Measurements from ENCODE around the gene EIF2AK2. TPM values are rescaled to one million over a fixed set of nuclear protein-coding genes. Genes with fewer than 3 reads are reported as not detected.

Gene EIF2AK2
- total and polyA plus RNA-seq, 10 of the 15 experiments (the other 5 are each of a cell fraction or from before 2014, with no cell fraction given): 16.2 to 81.4 (median 63.3) TPM

GRCh38 chr2:37105150-37105549 is 51.6 kb downstream of the EIF2AK2 start (continued):
- TF ChIP-seq BACH1 (IDR thresholded peaks at IDR 0.05; ENCODE audit: borderline replicate concordance) (no peak), FOS (IDR thresholded peaks at IDR 0.05; ENCODE audit: borderline replicate concordance, extremely low read depth, insufficient read length) (no peak), IKZF2 (IDR thresholded peaks at IDR 0.05) (no peak), CHD4 (IDR thresholded peaks at IDR 0.05) (no peak), NBN (IDR thresholded peaks at IDR 0.05) (no peak)

- ChIA-PET SMC1A (ENCODE audit: uncharacterized antibody, unreplicated experiment) (no interaction called here), POLR2A (interaction anchor here (1.0 kb wide), 1 partner anchor 137 kb away, joined by 4 read pairs; no protein-coding TSS in a partner anchor), RAD21 (ENCODE audit: unreplicated experiment) (no interaction called here), CTCF (no interaction called here)
- Histone ChIP-seq H3K4me1 (ENCODE audit: control insufficient read depth, insufficient read depth, low read length) (no peaks in the 10 kb centered on the region), H3K79me2 (ENCODE audit: control insufficient read depth, insufficient read depth, low read length) (no peaks in the 10 kb centered on the region), H3K9ac (ENCODE audit: control insufficient read depth, insufficient read depth, low read length) (no peak overlapping the region), H3K4me3 (no peak overlapping the region), H3K27ac (ENCODE audit: control insufficient read depth, insufficient read depth) (no peak overlapping the region), H3K4me2 (ENCODE audit: control insufficient read depth, insufficient read depth) (no peak overlapping the region), H3K36me3 (ENCODE audit: control insufficient read depth in 2 of 2, insufficient read depth in 2 of 2, low read length in 1 of 2) (peaks cover 4 to 34% of the 10 kb centered on the region in 2 experiments), H4K20me1 (ENCODE audit: control insufficient read depth, insufficient read depth) (no peaks in the 10 kb centered on the region), H2AFZ (ENCODE audit: control insufficient read depth, low read depth, low read length) (no peak overlapping the region), H3K27me3 (replicated peaks in 1 of 2; ENCODE audit: control insufficient read depth in 2 of 2, insufficient read depth in 2 of 2, low read length in 1 of 2) (no peaks in the 10 kb centered on the region), H3K9me3 (replicated peaks; ENCODE audit: control insufficient read depth, insufficient read depth, low read length) (no peaks in the 10 kb centered on the region)
- DNase-seq (ENCODE audit: low read depth, low spot score) (no peak), ATAC-seq (no peak), FAIRE-seq (no peak)
- intact Hi-C loops (cut with micrococcal nuclease; ENCODE audit: unreplicated experiment): no loop called here
- 80% methylated on average over 2 of the region's 2 CpGs for WGBS (ENCODE audit: insufficient coverage, insufficient replicate concordance, low lambda C conversion rate, missing lambda C conversion rate)
- in situ Hi-C loops (cut with MboI): no loop called here
- TF ChIP-seq RFX5 (IDR thresholded peaks at IDR 0.05; ENCODE audit: low read depth, low read length): no peak
- no peak for TF ChIP-seq IKZF2 (IDR thresholded peaks at IDR 0.05)
- no peak for TF ChIP-seq EGR1 (IDR thresholded peaks at IDR 0.05; ENCODE audit: borderline replicate concordance in 1 of 2, low read depth in 2 of 2, low read length in 2 of 2)
- no peak for TF ChIP-seq E4F1 (IDR thresholded peaks at IDR 0.05; ENCODE audit: borderline replicate concordance, partially characterized antibody)
- TF ChIP-seq ZBTB11 (CRISPR knock-in tag; IDR thresholded peaks at IDR 0.05): no peak
- no peak for TF ChIP-seq USF1 (IDR thresholded peaks at IDR 0.05; ENCODE audit: borderline replicate concordance, extremely low read length, insufficient read depth, low read depth, low read length)
- no peak for TF ChIP-seq HDAC6 (IDR thresholded peaks at IDR 0.05; ENCODE audit: unreplicated experiment)
- no TSS peak for BruUV-seq (replicated peaks)
Measured at GRCh38 chr2:37104178-37104577, 52.6 kb downstream of the EIF2AK2 start.

Data from GM12878 (cell line).